Spleen (tissue), 11 donors: ENCODE results near the gene RYR3. TPM values are rescaled to one million over a fixed set of nuclear protein-coding genes. Genes with fewer than 3 reads are reported as not detected.
A peak's percentile ranks its signal among the peaks of the same experiment; 100 is the strongest.

Experiments
- DNase-seq: peaks from one replicate; pipeline ENCODE4 v3.0.0-alpha.2; 2020
- H3K27ac ChIP-seq, 8 donors: fragments of 200-600 bp; sonication (generic) in 7 of 8; 1 replicate in 4 of 8; 2 replicates in 4 of 8; pipeline versions ENCODE4 v1.5.0 to v1.8.0; 2016 to 2021; ENCODE audit warnings: inconsistent platforms in 4 of 8, mild to moderate bottlenecking in 4 of 8, moderate library complexity in 1 of 8
- H3K27me3 ChIP-seq, 7 donors: fragments of 200-600 bp; sonication (generic) in 6 of 7; replicated peaks in 1 of 7; 1 replicate in 4 of 7; 2 replicates in 3 of 7; pipeline versions ENCODE4 v1.5.0 to v1.8.0; 2016 to 2021; ENCODE audit warnings: inconsistent platforms in 3 of 7, mild to moderate bottlenecking in 1 of 7
- H3K36me3 ChIP-seq, 6 donors: fragments of 200-600 bp; sonication (generic) in 5 of 6; 1 replicate in 4 of 6; 2 replicates in 2 of 6; pipeline versions ENCODE4 v1.5.0 to v1.8.0; 2016 to 2021; ENCODE audit warnings: inconsistent platforms in 2 of 6
- H3K4me1 ChIP-seq, 6 donors: fragments of 200-600 bp; sonication (generic) in 5 of 6; 1 replicate in 3 of 6; 2 replicates in 3 of 6; pipeline versions ENCODE4 v1.5.0 to v1.8.0; 2016 to 2021; ENCODE audit warnings: inconsistent platforms in 3 of 6
- H3K4me3 ChIP-seq, 8 donors: fragments of 200-600 bp; sonication (generic) in 7 of 8; 1 replicate in 4 of 8; 2 replicates in 4 of 8; pipeline versions ENCODE4 v1.5.0 to v1.8.0; 2016 to 2021; ENCODE audit warnings: inconsistent platforms in 4 of 8, mild to moderate bottlenecking in 4 of 8, moderate library complexity in 2 of 8
- H3K9me3 ChIP-seq, 8 donors: fragments of 200-600 bp; sonication (generic) in 7 of 8; 1 replicate in 4 of 8; 2 replicates in 4 of 8; pipeline versions ENCODE4 v1.5.0 to v1.8.0; 2016 to 2021; ENCODE audit warnings: inconsistent platforms in 4 of 8
- POLR2A ChIP-seq, 3 donors: fragments of 450-650 bp; IDR thresholded peaks; one replicate each; pipeline ENCODE4 v1.5.1; 2017; ENCODE audit warnings: antibody characterized with exemption in 3 of 3, mild to moderate bottlenecking in 1 of 3
- POLR2AphosphoS5 ChIP-seq, 3 donors: sonication (generic); formaldehyde crosslinking; IDR thresholded peaks; one replicate each; pipeline ENCODE4 v1.5.1; 2017; ENCODE audit warnings: antibody characterized with exemption in 3 of 3
- WGBS, 5 donors: extraction: QIAGEN DNeasy Blood & Tissue Kit in 3 of 5; methylation state at CpG; one replicate each; pipeline versions ENCODE4 v1.1.5 to v1.1.7; 2013 to 2018; 5-methylcytosine and 5-hydroxymethylcytosine counted together
- intact Hi-C: fragments of 100-400 bp; cut with DNase I; formaldehyde crosslinking; loops from one replicate; pipeline ENCODE4 v1.15.0; 2023; ENCODE audit warnings: low total_unique reads
- polyA plus RNA-seq, 3 donors: library from polyadenylated mRNA; stranded (reverse); fragments of 200-250 nt; gene quantifications; one replicate each; pipeline ENCODE4 v1.2.1, GENCODE V29; 2013
- total RNA-seq, 7 donors: library from RNA; depleted of rRNA in 3 of 7; stranded (reverse); fragments of >200 nt in 3 of 7; fragmentation: NEBNext Ultra II Directional in 4 of 7; extraction: Animal tissue kit (Norgen Biotek cat#: 25700) in 4 of 7; gene quantifications; one replicate each; pipeline versions ENCODE4 v1.1.0 to v1.2.1, GENCODE V29; 2016 to 2021
- TF ChIP-seq, protein P1 (sequence below), 11 experiments: fragments of 200-600 bp in 7 of 11; fragments of 450-650 bp in 4 of 11; sonication (generic) in 4 of 11; IDR thresholded peaks in 8 of 11; conservative IDR thresholded peaks in 3 of 11; 1 replicate in 7 of 11; 2 replicates in 4 of 11; pipeline versions ENCODE4 v1.4.0 to v1.8.0; 2016 to 2021; ENCODE audit warnings: antibody characterized with exemption in 11 of 11, inconsistent platforms in 4 of 11, mild to moderate bottlenecking in 1 of 11
- donor health status: healthy with polysubstance abuse.
- donor health status: DM: no; HTN: no; CAD: no; lungs with moderate emphysema.
- donor health status: DM: no; HTN: no; CAD: no.
- donor health status: Bipolar disorder and iron deficiency.
- donor health status: healthy.
- donor health status: DM: no; HTN: no; CAD: no.
- donor health status: DM: yes; HTN: yes; CAD: no.

The RYR3 gene
- total and polyA plus RNA-seq, 10 donors = 0.11 to 5.9 (median 1.3) TPM

DNA sequence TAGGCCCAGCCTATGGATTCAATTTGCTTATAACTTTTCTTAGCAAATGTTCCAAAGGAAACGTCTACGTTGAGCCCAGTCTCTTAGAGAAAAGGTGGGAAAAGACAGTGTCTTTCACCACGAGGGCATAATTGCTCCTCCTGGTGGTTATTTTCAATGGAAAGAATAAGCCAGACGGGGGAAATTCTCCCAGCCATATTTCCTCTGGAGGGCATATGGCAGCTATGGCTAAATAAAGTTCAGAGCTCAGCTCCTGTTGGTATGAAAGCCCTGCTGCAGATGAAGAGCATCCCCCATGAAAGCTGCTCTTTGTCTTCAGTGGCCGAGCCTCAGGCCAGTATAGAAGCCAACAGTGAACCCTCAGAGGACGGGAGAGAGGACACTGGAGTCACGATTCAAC, 297.9 kb downstream of the RYR3 start:
- H3K9me3 ChIP-seq = no peaks in the 10 kb centered on the region
- no peak overlapping the region for H3K4me3 ChIP-seq
- intact Hi-C loops = no loop called here
- no peaks in the 10 kb centered on the region for H3K36me3 ChIP-seq
- no peak for DNase-seq
- no peaks in the 10 kb centered on the region for H3K27me3 ChIP-seq
- WGBS, 5 donors = 65 to 75% (median 67%) methylated on average over 7 of the region's 7 CpGs
- H3K4me1 ChIP-seq = no peaks in the 10 kb centered on the region
- TF ChIP-seq POLR2AphosphoS5 (IDR thresholded peaks at IDR 0.05) (no peak), POLR2A (IDR thresholded peaks at IDR 0.05) (no peak)
- TF ChIP-seq, protein P1, sequence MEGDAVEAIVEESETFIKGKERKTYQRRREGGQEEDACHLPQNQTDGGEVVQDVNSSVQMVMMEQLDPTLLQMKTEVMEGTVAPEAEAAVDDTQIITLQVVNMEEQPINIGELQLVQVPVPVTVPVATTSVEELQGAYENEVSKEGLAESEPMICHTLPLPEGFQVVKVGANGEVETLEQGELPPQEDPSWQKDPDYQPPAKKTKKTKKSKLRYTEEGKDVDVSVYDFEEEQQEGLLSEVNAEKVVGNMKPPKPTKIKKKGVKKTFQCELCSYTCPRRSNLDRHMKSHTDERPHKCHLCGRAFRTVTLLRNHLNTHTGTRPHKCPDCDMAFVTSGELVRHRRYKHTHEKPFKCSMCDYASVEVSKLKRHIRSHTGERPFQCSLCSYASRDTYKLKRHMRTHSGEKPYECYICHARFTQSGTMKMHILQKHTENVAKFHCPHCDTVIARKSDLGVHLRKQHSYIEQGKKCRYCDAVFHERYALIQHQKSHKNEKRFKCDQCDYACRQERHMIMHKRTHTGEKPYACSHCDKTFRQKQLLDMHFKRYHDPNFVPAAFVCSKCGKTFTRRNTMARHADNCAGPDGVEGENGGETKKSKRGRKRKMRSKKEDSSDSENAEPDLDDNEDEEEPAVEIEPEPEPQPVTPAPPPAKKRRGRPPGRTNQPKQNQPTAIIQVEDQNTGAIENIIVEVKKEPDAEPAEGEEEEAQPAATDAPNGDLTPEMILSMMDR (IDR thresholded peaks at IDR 0.05 in 8 of 11, conservative IDR thresholded peaks at IDR 0.05 in 3 of 11) = peak in 2 of 11 experiments; percentile 15 to 34
- no peak overlapping the region for H3K27ac ChIP-seq

DNA sequence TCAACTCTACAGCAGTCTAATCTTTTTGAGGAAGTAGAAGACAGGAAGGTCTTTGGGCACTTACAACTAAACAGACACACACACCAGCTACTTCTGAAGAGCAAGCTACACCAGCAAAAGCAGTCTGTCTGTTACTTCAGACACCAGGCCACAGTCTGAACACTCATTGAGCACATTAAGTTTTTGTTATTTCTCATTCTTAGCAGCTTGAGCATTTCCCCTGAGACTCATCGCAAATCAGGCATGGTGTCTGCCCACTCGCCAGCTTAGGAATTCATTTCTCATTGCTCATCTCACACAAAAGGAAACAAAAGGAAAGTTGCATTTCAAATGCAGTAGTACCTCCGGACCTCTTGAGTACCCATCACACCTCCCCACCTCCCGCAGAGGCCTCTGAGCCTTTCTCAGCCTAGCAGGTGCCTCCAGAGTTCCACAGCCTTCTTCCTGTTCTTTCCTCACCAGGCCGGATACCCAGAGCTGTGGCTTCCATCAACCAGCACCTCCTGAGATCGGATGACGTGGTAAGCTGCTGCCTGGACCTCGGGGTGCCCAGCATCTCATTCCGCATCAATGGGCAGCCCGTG, 302.0 kb downstream of the RYR3 start:
- intact Hi-C loops = no loop called here

DNA sequence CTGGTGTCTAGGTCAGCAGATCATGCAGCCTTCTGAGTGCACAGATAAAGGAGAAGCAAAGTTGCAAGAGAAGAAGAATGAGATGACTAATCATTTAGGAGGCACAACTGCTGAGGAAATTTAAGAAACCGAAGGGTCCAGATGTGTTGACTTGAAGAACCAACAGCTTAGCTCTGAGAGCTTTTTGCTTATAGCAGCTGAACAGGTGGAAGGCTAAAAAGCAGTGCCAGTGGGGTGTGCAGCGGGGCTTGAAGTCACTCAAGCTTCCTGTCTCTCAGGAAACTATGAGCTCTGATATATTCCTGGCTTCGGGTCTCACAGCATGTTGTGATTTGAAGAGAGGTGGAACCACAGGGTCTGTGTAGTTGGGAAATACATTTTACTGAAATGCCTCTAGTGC, 305.7 kb downstream of the RYR3 start:
- H3K27ac ChIP-seq = no peak overlapping the region
- DNase-seq = no peak
- H3K9me3 ChIP-seq = no peaks in the 10 kb centered on the region
- 21 to 53% (median 33%) methylated on average over 3 of the region's 3 CpGs for WGBS, 5 donors
- intact Hi-C loops = no loop called here
- TF ChIP-seq, protein P1 (IDR thresholded peaks at IDR 0.05 in 8 of 11, conservative IDR thresholded peaks at IDR 0.05 in 3 of 11) = no peak
- TF ChIP-seq POLR2A (IDR thresholded peaks at IDR 0.05) (no peak), POLR2AphosphoS5 (IDR thresholded peaks at IDR 0.05) (no peak)
- no peak overlapping the region for H3K4me3 ChIP-seq
- no peaks in the 10 kb centered on the region for H3K4me1 ChIP-seq
- H3K36me3 ChIP-seq = no peaks in the 10 kb centered on the region
- H3K27me3 ChIP-seq = no peaks in the 10 kb centered on the region

More for the DNA sequence above, 302.0 kb downstream of the RYR3 start:
- H3K4me3 ChIP-seq = no peak overlapping the region
- no peaks in the 10 kb centered on the region for H3K4me1 ChIP-seq
- no peak overlapping the region for H3K27ac ChIP-seq
- WGBS, 5 donors = 78 to 88% (median 82%) methylated on average over 7 to 10 of the region's 10 CpGs
- no peaks in the 10 kb centered on the region for H3K9me3 ChIP-seq
- TF ChIP-seq, protein P1 (IDR thresholded peaks at IDR 0.05 in 8 of 11, conservative IDR thresholded peaks at IDR 0.05 in 3 of 11) = no peak
- TF ChIP-seq POLR2A (IDR thresholded peaks at IDR 0.05) (no peak), POLR2AphosphoS5 (IDR thresholded peaks at IDR 0.05) (no peak)
- no peak for DNase-seq
- H3K27me3 ChIP-seq = no peaks in the 10 kb centered on the region
- no peaks in the 10 kb centered on the region for H3K36me3 ChIP-seq

GRCh38 chr15:33618350-33618749, 307.6 kb downstream of the RYR3 start:
- Histone ChIP-seq H3K4me1 (no peaks in the 10 kb centered on the region), H3K36me3 (no peaks in the 10 kb centered on the region), H3K27ac (no peak overlapping the region), H3K27me3 (no peaks in the 10 kb centered on the region), H3K4me3 (no peak overlapping the region), H3K9me3 (no peaks in the 10 kb centered on the region)
- WGBS, 5 donors = 68 to 87% (median 82%) methylated on average over 5 of the region's 5 CpGs
- intact Hi-C loops = no loop called here
- no peak for TF ChIP-seq POLR2A (IDR thresholded peaks at IDR 0.05)
- no peak for TF ChIP-seq POLR2AphosphoS5 (IDR thresholded peaks at IDR 0.05)
- TF ChIP-seq, protein P1 (IDR thresholded peaks at IDR 0.05 in 8 of 11, conservative IDR thresholded peaks at IDR 0.05 in 3 of 11) = no peak
- no peak for DNase-seq
